ENCODE data around the gene MINDY2.
"Not testable (repeated sequence)": the region's sequence is repeated elsewhere in the genome, so short reads cannot be mapped to it uniquely, and the experiment has no call there.

MINDY2 gene

GRCh38 chr15:58752716-58753115, 18.4 kb upstream of the MINDY2 start:
- DNase-seq = no peak

- DNase-seq = no peak
Observed at GRCh38 chr15:58755350-58755749, 15.8 kb upstream of the MINDY2 start.

- DNase-seq = no peak
Observed at GRCh38 chr15:58755956-58756355, 15.1 kb upstream of the MINDY2 start.

GRCh38 chr15:58758141-58758540, 13.0 kb upstream of the MINDY2 start:
- DNase-seq = no peak

- DNase-seq = no peak
Observed at GRCh38 chr15:58760385-58761009, 10.6 kb upstream of the MINDY2 start.

- DNase-seq = no peak
Observed at GRCh38 chr15:58761010-58761388, 10.1 kb upstream of the MINDY2 start.

GRCh38 chr15:58762285-58762684, 8.8 kb upstream of the MINDY2 start:
- DNase-seq = no peak

- no peak for DNase-seq
Observed at GRCh38 chr15:58762731-58763130, 8.4 kb upstream of the MINDY2 start.

- DNase-seq = no peak
Observed at GRCh38 chr15:58764468-58764867, 6.6 kb upstream of the MINDY2 start.

- no peak for DNase-seq
Observed at GRCh38 chr15:58766290-58766689, 4.8 kb upstream of the MINDY2 start.

GRCh38 chr15:58768601-58769004, 2.5 kb upstream of the MINDY2 start:
- not testable (repeated sequence) for DNase-seq

- DNase-seq = no peak
Observed at GRCh38 chr15:58770519-58770856, 614 bp upstream of the MINDY2 start.

GRCh38 chr15:58771621-58772250, 634 bp downstream of the MINDY2 start:
- DNase-seq = no peak

- DNase-seq = no peak
Observed at GRCh38 chr15:58773024-58773423, 1.9 kb downstream of the MINDY2 start.

GRCh38 chr15:58775402-58775801, 4.3 kb downstream of the MINDY2 start:
- no peak for DNase-seq

- DNase-seq = no peak
Observed at GRCh38 chr15:58777107-58777506, 6.0 kb downstream of the MINDY2 start.

GRCh38 chr15:58779554-58779953, 8.5 kb downstream of the MINDY2 start:
- no peak for DNase-seq

- DNase-seq = no peak
Observed at GRCh38 chr15:58785355-58785754, 14.3 kb downstream of the MINDY2 start.

GRCh38 chr15:58788056-58788710, 17.1 kb downstream of the MINDY2 start:
- no peak for DNase-seq

GRCh38 chr15:58793862-58794261, 22.8 kb downstream of the MINDY2 start:
- no peak for DNase-seq

GRCh38 chr15:58795825-58796224, 24.7 kb downstream of the MINDY2 start:
- DNase-seq = no peak

GRCh38 chr15:58797505-58797904, 26.4 kb downstream of the MINDY2 start:
- no peak for DNase-seq

- no peak for DNase-seq
Observed at GRCh38 chr15:58805095-58805494, 34.0 kb downstream of the MINDY2 start.

- DNase-seq = not testable (repeated sequence)
Observed at GRCh38 chr15:58823267-58823666, 52.2 kb downstream of the MINDY2 start.

- DNase-seq = no peak
Observed at GRCh38 chr15:58830556-58830955, 59.5 kb downstream of the MINDY2 start.
